OCI-M1 (cell line): ENCODE results near the gene OSBPL10.
A peak's percentile ranks its signal among the peaks of the same experiment; 100 is the strongest.

ENCODE experiments used
- DNase-seq: peaks from one replicate; lab custom pipeline; 2025; lab: John Stamatoyannopoulos, UW

Gene OSBPL10

DNA sequence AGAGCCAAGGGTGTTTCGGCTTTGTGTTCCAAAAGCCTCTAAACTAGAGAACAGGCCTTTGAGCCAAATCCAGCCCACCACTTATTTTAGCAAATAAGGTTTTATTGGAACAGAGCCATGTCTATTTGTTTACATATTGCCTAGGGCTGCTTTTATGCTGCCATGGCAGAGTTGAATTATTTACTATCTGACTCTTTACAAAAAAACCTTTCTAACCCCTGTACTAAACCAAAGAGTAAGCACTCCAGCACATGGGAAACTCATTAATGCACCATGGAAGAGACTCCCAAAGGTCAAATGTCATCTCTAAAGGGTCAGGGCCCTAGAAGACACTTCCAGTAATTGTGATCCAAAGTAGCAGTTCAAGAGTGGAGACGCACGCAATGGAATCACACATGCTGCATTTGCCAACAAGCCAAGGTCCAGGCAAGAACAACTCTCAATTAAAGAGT, 22.3 kb downstream of the OSBPL10 start:
- no peak for DNase-seq

DNA sequence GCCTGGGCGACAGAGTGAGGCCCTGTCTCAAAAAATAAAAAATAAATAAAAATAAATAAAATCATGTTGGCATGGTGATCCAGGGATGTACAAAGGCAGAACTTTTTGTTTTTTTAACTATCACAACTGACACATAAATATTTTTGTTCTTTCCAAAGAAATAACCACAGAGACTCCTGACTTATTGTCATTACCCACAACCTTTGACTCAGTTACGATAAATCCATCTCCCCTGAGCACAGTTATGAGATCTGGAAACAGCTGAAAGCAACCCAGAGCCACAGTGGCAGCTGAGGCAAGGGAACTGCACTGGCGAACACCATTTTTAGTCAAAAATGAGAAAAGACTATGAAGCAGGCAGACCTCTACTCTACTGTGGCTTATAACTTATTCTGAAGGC, 24.0 kb downstream of the OSBPL10 start:
- DNase-seq: no peak

DNA sequence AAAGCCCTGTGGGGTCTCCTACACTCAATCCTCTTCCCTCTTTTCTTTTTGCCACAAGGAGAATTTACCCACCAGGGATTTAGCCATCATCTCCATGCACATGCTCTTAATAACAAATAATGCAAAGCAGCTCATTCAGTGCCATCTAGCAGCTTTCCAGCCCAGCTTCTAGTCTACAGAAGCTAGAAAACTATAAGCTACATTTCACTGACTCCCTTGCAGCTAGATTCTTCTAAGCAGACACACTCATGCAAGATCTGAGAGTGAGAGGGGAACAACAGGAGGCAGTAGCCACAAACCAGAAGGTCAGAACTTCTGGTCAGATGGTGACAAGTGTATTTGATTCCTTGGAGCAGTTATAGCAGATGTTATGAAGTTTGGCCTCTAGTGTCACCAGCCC, 25.5 kb downstream of the OSBPL10 start:
- DNase-seq: no peak

DNA sequence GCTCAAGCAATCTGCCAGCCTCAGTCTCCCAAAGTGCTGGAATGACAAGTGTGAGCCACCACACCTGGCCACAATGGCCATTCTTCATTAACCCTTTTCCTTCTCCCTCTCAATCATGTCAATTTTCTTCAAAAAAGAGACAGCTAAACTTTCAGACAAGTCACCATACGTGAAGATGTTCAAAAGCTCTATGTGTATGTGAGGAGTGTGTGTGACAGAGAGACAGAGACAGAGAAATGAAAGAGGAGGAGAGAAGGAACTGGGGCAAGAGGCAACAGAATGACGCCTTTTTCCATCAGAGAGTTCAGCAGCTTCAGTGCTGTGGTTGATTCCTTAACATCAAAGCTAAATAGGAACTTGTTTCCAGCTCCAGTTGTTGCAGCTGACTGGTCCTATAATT, 27.4 kb downstream of the OSBPL10 start:
- DNase-seq: no peak

DNA sequence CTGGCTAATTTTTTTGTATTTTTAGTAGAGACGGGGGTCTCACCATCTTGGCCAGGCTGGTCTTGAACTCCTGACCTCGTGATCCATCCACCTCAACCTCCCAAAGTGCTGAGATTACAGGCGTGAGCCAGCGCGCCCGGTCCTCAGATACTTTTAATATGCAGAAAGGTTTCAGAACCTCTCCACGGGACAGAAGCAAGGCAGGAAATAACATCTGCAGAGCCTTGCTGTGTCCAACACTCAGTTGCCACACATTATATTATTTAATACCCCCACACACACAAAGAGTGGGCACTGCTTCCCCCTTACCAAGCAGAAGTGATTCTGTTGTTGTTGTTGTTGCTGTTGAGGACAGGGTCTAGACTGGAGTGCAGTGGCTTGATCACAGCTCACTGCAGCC, 28.0 kb downstream of the OSBPL10 start:
- no peak for DNase-seq

DNA sequence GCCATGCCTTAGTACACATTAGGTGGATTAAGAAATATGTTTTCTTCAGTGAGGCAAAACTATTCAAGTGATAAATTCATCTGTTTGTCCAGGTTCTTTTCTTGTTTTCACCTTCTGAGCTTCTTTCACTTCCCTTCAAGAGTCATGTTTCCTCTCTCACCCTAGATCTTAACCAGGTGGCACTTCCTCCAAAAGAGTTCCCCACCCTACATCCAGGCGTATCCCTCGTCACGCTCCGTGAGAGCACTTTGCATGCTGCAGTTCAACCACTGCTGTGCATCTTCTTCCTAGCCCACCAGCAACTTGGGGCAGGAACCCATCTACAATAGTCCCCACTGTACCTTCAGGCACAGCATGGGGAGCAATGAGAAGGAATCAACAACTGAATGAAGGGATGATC, 28.9 kb downstream of the OSBPL10 start:
- no peak for DNase-seq

DNA sequence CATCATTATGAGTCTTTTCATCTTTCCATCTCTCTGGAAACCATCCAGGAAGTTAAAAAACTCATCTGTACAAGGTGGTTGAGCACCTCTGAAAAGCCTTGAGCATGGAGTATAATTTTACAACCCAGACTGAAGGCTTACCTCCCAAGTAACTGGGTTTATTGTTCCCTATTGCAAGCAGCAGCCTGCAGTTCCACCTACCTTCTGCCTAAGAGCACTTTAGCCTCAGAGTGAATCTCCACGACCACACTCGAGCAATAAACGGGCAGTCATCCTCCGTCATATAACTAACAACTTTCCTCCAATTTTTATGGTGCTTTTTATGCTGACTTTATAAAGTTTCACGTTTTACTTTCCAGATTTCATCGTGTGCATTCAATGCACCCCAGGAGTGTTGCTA, 32.8 kb downstream of the OSBPL10 start:
- DNase-seq: no peak

DNA sequence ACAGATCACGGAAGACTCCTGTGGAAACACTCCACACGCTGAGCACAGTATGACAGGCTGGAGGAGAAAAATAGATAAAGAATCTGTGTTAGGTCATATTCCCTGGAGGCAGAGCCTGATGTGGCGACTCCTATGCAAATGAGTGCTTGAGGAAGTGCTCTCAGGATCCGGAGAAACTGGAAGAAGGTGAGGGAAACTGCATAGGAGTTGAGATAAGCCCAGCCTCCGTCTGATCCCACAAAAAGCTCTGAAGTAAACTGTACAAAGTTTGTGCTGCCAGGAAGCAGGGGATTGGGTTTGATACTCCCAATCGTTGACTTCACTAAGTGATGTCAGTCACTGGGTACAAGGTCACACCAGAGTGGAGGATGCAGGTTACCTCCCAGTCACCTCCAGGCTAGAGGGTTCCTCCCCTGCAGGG, 33.4 kb downstream of the OSBPL10 start:
- DNase-seq: peak; percentile 23

DNA sequence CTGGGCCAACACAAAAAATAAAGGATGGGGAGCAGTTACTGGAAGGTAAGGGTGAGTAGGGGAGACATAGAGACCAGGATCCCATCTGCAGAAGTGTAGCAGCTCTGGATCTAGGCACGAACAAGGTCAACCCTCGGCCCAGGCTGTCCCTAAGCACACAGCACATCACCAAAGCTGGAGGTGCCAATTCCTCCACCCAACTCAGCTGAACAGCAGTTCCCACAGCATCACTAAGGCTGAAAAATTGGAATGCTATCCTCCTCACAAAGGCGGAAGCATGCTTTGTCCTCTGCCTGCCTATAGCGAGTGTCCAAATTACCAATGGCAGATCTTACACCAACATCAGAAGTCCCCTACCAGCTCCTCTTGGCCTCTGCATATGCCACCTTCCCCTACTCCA, 33.9 kb downstream of the OSBPL10 start:
- DNase-seq: no peak

DNA sequence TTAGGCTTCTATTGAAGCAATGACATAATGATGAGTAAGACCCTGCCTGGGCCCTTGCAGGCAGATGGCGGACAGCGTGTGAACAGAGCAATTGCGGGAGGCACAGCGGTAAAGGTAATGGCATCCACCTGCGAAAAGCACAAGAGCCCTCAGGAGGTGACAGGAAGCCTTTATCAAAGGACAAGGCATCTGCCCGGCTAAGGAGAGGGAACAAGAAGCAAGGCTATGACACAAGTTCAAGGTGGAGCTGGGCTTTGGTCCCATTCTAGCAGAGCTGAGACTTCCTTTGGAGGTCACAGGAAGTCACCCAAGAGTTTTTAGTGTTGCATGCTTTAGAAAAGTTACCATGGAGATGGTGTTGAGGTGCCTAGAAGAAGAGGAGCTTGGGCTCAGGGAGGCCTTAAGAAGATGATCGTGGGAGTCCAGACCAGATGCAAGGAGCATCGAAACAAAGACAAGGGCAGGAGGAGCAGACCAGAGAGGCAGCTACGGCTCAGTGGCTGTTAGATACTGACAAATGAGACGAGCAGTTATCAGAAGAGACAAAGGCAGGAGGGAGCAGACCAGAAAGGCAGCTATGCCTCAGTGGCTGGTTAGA, 34.5 kb downstream of the OSBPL10 start:
- DNase-seq: no peak

DNA sequence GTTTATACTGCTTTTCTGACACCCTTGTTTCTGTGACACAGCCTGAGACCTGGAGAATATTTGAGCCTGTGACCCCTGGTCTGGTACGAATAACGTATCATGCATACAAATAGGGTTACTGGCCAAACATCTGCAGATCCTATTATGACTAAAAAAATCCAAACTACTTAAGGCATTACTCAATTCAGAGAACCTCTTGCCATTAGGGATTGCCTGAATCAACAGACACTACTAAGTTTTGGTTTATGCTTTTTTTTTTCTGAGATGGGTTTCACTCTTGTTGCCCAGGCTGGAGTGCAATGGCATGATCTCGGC, 35.4 kb downstream of the OSBPL10 start:
- DNase-seq: no peak

DNA sequence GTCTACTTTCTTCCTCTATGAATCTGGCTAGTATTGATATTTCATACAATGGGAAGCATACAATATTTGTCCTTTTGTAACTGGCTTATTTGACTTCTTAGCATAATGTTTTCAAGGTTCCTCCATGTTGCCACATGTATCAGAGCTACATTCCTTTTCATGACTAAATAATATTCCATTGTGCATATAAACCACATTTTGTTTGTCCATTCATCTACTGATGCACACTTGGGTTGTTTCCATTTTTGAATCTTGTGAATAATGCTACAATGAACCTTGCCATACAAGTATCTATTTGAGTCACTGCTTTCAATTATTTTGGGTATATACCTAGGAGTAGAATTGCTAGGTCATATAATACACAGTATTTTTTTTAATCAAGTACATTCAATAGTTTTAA, 38.0 kb downstream of the OSBPL10 start:
- no peak for DNase-seq

DNA sequence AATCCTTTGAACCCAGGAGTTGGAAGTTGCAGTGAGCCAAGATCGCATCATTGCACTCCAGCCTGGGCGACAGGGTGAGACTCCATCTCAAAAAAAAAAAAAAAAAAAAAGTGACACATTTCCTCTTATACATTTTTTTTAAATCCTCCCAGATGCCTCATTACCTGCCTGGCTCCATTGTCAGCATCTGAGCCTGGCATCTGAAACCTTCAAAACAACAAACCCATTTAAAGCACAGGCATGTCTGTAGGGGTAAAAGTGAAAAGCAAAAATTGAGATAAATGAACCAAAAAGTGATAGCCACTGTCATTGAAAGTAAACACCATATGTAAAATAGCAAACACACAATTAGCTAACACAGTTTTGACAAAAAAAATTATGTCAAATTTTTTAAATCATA, 38.6 kb downstream of the OSBPL10 start:
- DNase-seq: no peak

DNA sequence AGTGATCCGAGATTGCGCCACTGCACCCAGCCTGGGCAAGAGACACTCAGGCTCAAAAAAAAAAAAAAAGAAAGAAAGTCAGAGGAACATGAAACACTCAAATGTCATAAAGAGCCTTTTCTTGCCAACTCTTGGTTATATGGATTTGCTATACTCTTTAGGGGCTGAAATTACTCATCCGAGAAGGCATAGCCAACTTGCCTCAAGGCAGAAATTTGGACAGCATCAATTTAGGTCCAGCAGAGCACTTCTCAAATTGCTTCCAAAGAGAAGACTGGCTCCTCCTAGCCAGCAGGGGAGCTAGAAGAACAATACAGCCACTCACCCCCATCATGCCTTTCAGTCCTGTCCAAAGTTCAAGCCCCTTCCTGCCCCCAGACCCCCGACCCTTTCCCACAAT, 43.8 kb downstream of the OSBPL10 start:
- DNase-seq: no peak

DNA sequence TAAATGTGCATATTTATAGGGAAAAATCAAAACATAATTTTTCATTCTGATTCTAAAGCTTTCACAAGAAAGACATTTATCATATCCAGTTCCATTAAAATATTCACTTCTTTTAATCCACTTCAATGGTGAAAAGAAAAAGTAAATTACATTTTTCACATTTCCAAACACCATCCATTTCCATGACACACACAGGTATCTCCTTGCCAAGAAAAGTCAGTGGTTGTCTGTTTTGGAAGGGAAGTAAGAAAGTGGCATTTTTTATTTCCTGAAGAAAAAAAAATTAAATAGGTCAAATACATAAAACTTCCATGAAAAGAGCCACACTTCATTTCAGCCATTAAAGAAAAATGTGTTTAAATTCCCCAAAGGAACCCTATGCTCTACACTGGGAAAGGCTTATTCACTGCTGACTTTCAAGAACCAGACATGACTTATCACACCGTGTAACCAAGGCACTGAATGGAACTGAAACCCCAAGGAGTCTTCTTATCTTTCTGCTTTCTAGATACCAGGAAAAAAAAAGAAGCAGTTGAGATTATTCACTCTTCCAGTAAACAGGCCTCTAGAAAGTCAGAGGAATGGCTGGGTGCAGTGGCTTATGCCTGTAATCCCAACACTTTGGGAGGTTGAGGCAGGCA, 44.5 kb downstream of the OSBPL10 start:
- peak; percentile 83 for DNase-seq

DNA sequence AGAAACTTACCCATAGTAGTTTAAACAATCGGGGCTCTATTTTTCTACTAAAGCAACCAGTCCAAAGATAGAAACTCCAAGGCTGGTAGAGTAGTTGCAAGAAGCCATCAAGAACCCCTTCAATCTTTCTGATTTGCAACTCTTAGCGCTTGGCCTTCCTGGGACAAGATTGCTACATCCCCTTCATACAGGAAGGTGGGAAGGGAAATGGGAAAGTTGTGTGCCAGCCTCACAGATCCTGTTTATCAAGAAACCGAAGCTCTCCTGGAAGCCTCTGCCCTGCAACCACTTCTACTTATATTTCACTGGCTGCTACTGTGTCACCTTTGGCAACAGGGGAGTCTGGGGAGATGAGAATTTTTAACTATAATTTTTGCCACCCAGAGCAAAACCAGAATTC, 46.2 kb downstream of the OSBPL10 start:
- DNase-seq: no peak

DNA sequence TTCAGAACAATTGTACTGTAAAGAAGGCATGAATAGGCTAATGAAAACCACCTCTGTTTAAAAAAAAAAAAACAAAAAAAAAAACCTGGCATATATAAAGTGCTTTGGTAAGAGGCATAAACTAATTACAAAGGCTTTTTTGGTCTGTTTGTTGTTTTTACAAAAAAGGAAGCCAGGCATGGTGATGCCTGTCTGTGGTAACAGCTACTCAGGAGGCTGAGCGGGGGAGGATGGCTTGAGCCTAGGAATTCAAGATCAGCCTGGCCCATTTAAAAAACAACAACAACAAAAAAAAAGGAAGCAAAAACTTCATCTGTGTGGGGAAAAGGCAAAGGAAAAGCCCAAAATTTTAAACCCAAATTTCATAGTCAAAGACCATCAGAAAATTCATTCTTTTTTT, 47.0 kb downstream of the OSBPL10 start:
- peak; percentile 58 for DNase-seq

DNA sequence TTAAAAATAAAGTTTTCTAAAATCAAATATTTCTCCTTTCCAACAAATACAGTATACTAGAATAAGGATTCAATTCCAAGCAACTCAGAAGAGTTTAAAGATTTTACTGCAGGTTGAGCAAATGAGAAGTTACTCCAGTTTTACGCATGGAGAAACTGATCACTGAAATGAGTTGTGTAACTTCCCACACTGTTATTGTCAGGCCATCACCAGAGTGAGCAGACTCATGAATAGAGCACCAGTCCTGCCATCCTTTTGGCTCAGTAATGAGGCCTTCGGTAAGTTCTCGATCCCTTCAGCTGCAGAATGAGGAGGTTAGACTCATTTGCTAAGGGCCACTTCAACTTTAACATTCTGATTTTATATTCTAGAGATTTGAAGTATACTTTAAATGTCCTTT, 48.1 kb downstream of the OSBPL10 start:
- no peak for DNase-seq

DNA sequence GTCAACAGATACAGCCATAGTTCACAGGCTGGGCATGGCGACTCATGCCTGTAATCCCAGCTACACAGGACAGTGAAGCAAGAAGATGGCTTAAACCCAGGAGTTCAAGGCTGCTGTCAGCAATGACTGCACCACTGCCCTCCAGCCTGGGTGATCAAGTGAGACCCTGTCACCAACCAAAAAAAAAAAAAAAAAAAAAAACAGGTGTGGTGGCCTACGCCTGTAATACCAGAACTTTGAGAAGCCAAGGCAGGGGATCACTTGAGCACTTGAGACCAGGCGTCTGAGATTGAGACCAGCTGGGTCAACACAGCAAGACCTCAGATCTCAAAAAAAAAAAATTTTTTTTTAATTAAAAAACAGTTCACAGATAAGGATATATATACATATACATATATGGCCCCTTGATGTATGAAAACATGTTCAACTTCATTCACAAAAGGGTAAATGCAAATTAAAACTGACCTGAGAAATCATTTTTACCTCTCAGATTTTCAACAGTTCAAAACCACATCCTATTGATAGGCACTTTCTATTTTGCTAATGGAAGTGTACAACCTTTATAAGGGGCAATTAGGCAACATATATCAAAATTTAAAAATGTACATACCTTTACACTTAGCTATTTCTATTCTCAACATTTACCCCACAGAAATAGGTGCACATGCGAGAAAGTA, 51.1 kb downstream of the OSBPL10 start:
- DNase-seq: no peak

DNA sequence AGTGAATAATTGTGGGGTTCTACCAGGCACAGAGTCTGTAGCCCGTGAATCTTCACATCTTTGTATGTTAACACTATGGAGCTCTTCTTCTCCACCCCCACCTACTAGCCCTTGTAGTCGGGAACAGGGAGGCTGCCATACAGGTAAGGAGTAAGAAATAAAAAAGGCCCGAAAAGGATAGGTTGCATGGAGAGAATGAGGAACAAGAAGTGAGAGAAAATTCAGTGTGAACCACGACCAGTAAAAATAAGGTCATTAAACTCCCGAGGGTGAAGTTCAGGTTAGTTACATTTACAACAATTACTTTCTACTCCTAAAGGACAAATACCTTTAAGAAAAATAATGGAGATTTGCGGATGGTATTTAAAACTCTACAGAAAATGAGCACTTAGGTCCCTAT, 53.3 kb downstream of the OSBPL10 start:
- no peak for DNase-seq

DNA sequence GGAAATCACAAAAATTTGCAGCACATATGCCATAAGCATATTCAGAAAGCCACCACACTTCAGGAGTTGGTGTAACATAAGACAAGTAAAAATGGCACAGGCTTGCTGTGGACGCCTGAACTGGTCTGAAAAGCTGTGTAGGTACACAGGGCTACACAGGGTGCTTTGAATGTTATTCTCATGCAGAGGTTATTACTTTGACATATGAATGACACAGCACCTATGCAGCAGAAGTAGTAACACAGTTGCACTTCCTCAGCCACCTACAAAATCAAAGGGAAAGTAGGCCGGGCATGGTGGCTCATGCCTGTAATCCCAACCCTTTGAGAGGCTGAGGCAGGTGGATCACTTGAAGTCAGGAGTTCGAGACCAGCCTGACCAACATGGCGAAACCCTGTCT, 54.5 kb downstream of the OSBPL10 start:
- DNase-seq: no peak

DNA sequence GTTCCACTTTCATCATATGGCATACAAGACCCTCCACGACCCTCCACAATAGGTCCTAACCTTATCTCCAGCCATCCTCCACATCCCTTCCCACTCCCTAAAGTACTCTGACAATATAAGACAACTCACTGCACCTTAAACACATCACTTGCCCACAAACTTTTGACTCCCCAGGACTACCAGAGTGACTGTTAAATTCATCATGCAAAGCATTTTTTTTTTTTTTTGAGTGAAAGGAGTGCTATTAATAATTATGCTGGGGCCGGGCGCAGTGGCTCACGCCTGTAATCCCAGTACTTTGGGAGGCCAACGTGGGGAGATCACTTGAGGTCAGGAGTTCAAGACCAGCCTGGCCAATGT, 55.8 kb downstream of the OSBPL10 start:
- DNase-seq: no peak

DNA sequence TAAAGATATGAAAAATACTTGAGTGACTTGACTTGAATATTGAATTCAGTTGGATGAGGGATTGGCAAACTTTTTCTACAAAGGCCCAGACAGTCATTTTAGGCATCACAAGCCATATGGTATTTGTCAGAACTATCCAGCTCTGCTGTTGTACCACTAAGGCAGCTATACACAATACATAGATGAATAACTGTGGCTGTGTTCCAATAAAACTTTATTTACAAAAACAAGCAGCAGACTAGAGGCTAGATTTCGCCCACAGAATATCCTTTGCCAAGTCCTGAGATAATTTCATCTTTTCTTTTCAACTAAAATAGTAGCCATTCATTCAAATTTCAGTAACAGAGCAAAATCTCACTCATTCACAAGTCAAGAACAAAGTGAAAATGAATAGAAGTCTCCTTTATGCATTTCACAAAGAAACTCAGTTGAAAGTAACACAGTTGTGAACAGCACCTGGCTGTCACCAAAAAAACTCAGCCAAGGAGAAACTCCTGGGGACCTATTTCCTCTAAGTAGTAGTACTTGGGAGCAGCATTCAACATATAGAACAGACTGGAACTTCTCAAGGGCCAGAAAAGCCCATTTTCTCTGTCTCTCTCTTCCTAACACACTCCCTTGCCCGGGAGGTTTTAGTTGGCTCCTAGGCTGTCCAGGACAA, 56.3 kb downstream of the OSBPL10 start:
- DNase-seq: no peak
